HepG2 (cell line): ENCODE data around the gene MYL12B. TPM values are rescaled to one million over a fixed set of nuclear protein-coding genes. Genes with fewer than 3 reads are reported as not detected.

Experiments used
- ATAC-seq: fragments of 200-7000 bp; cut with Tn5 transposase; 3 replicates; pipeline ENCODE4 v1.9.1; 2020; ENCODE audit warnings: mild to moderate bottlenecking, moderate library complexity
- BruUV-seq: library from RNA; stranded (reverse); fragments of 400-500 nt; replicated peaks from 2 replicates; lab custom pipeline; 2021; lab: Mats Ljungman, UMichigan
- CTCF ChIA-PET: fragments of 300-600 bp; formaldehyde crosslinking; extraction: SDS; loops from one replicate; lab custom pipeline; 2021; ENCODE audit warnings: low total read pairs, inconsistent platforms, low intra/inter-chr PET ratio; lab: Yijun Ruan, JAX
- POLR2A ChIA-PET: fragments of 350-600 bp; sonication (Branson Sonifier 250); formaldehyde crosslinking; loops from one replicate; lab custom pipeline; 2020; ENCODE audit warnings: antibody characterized with exemption, inconsistent platforms; lab: Yijun Ruan, JAX
- DNase-seq: peaks from one replicate; pipeline ENCODE4 v3.0.0-alpha.2; 2015; ENCODE audit warnings: low spot score
- FAIRE-seq: peaks from 3 replicates; lab custom pipeline; 2011; peaks lifted over from hg19 to GRCh38; lab: Jason Lieb, UNC
- H2AFZ ChIP-seq: one replicate; pipeline ENCODE4 v1.6.1; 2011; ENCODE audit warnings: low read length, inconsistent platforms
- H3K27ac ChIP-seq: fragments of 300-600 bp; 3 replicates; pipeline ENCODE4 v1.8.0; 2011; ENCODE audit warnings: mixed run types, mild to moderate bottlenecking, mixed read lengths, low read length, inconsistent platforms; ENCODE audit not compliant: insufficient read depth; ENCODE audit errors: extremely low read length
- H3K27me3 ChIP-seq, 2 experiments: fragments of 200-600 bp in 1 of 2; 2 replicates in 1 of 2; 3 replicates in 1 of 2; pipeline versions ENCODE4 v1.6.0 to v1.8.0; 2011; ENCODE audit warnings: low read length in 2 of 2, mild to moderate bottlenecking in 2 of 2, moderate library complexity in 2 of 2, inconsistent platforms in 1 of 2; ENCODE audit not compliant: insufficient read depth in 2 of 2, control insufficient read depth in 1 of 2
- H3K36me3 ChIP-seq, 2 experiments: fragments of 200-600 bp in 1 of 2; replicated peaks in 1 of 2; 2 replicates in 1 of 2; 3 replicates in 1 of 2; pipeline versions ENCODE4 v1.5.1 to v1.8.0; 2011; ENCODE audit warnings: low read length in 2 of 2, inconsistent platforms in 1 of 2; ENCODE audit not compliant: insufficient read depth in 2 of 2, control insufficient read depth in 1 of 2
- H3K4me1 ChIP-seq: 2 replicates; pipeline ENCODE4 v1.5.1; 2012; ENCODE audit warnings: low read length, inconsistent platforms; ENCODE audit not compliant: insufficient read depth
- H3K4me2 ChIP-seq: 2 replicates; pipeline ENCODE4 v1.6.0; 2011; ENCODE audit warnings: low read depth, low read length, inconsistent platforms
- H3K4me3 ChIP-seq, 3 experiments: fragments of 200-600 bp in 1 of 3; sonication (generic), shearing (Covaris generic) in 1 of 3; replicated peaks in 1 of 3; 2 replicates each; pipeline ENCODE4 v1.5.1; 2011 to 2016; ENCODE audit warnings: low read length in 3 of 3, inconsistent platforms in 2 of 3, low read depth in 2 of 3, mild to moderate bottlenecking in 2 of 3, control low read depth in 1 of 3, mixed read lengths in 1 of 3; ENCODE audit not compliant: insufficient read depth in 1 of 3
- H3K79me2 ChIP-seq: one replicate; pipeline ENCODE4 v1.6.1; 2011; ENCODE audit warnings: low read length, inconsistent platforms; ENCODE audit not compliant: insufficient read depth
- H3K9ac ChIP-seq: 2 replicates; pipeline ENCODE4 v1.6.0; 2011; ENCODE audit warnings: mild to moderate bottlenecking, low read depth, low read length, inconsistent platforms; ENCODE audit not compliant: insufficient read depth
- H3K9me3 ChIP-seq: 2 replicates; pipeline ENCODE4 v1.5.1; 2012; ENCODE audit warnings: mild to moderate bottlenecking, low read length
- H4K20me1 ChIP-seq: 2 replicates; pipeline ENCODE4 v1.6.0; 2011; ENCODE audit warnings: inconsistent platforms, mild to moderate bottlenecking, low read length, moderate library complexity; ENCODE audit not compliant: insufficient read depth
- BRF2 ChIP-seq: sonication (generic); formaldehyde crosslinking; IDR thresholded peaks from 2 replicates; pipeline ENCODE4 v1.8.1; 2022; ENCODE audit warnings: mild to moderate bottlenecking, missing genetic modification reagents
- DPF2 ChIP-seq: sonication (generic); formaldehyde crosslinking; IDR thresholded peaks from 2 replicates; pipeline ENCODE4 v1.4.0; 2020; ENCODE audit warnings: mild to moderate bottlenecking, low read depth, missing genetic modification reagents, borderline replicate concordance
- EEA1 ChIP-seq: sonication (generic); formaldehyde crosslinking; IDR thresholded peaks from 2 replicates; pipeline ENCODE4 v1.5.1; 2020; ENCODE audit warnings: mild to moderate bottlenecking, missing genetic modification reagents, borderline replicate concordance
- KLF15 ChIP-seq: sonication (generic); formaldehyde crosslinking; IDR thresholded peaks from 2 replicates; pipeline ENCODE4 v1.8.1; 2023; ENCODE audit warnings: borderline replicate concordance, mild to moderate bottlenecking, inconsistent platforms, missing genetic modification reagents, mixed read lengths
- KLF16 ChIP-seq, 2 experiments: sonication (generic) in 1 of 2; formaldehyde crosslinking in 1 of 2; IDR thresholded peaks; 2 replicates each; pipeline versions ENCODE4 v1.6.1 to v1.8.0; 2016 to 2023; ENCODE audit warnings: missing genetic modification reagents in 2 of 2, missing compliant biosample characterization in 1 of 2
- MIXL1 ChIP-seq: IDR thresholded peaks from 2 replicates; pipeline ENCODE4 v1.6.1; 2016
- TCF12 ChIP-seq, 2 experiments: fragments of 450-650 bp in 1 of 2; sonication (generic) in 1 of 2; formaldehyde crosslinking in 1 of 2; IDR thresholded peaks; 2 replicates each; pipeline versions ENCODE4 v1.6.1 to v1.8.0; 2017 to 2022; ENCODE audit warnings: antibody characterized with exemption in 1 of 2, mild to moderate bottlenecking in 1 of 2, missing genetic modification reagents in 1 of 2, moderate library complexity in 1 of 2
- ZBTB38 ChIP-seq: sonication (generic); formaldehyde crosslinking; IDR thresholded peaks from 2 replicates; pipeline ENCODE4 v1.5.1; 2020; ENCODE audit warnings: mild to moderate bottlenecking, missing genetic modification reagents
- ZNF256 ChIP-seq: sonication (generic); formaldehyde crosslinking; conservative IDR thresholded peaks from 2 replicates; pipeline ENCODE4 v1.4.0; 2020; ENCODE audit warnings: missing genetic modification reagents
- ZNF598 ChIP-seq: sonication (generic); formaldehyde crosslinking; IDR thresholded peaks from 2 replicates; pipeline ENCODE4 v1.5.1; 2020; ENCODE audit warnings: mild to moderate bottlenecking, missing genetic modification reagents, borderline replicate concordance
- ZNF629 ChIP-seq: sonication (generic); formaldehyde crosslinking; conservative IDR thresholded peaks from 2 replicates; pipeline ENCODE4 v1.5.0; 2020; ENCODE audit warnings: missing genetic modification reagents
- ZNF720 ChIP-seq: sonication (generic); formaldehyde crosslinking; IDR thresholded peaks from 2 replicates; pipeline ENCODE4 v1.4.0; 2020; ENCODE audit warnings: missing genetic modification reagents
- WGBS: methylation state at CpG from one replicate; pipeline ENCODE4 v1.1.6; 2017; ENCODE audit warnings: low lambda C conversion rate; 5-methylcytosine and 5-hydroxymethylcytosine counted together
- in situ Hi-C: cut with HindIII; loops from 2 replicates; pipeline ENCODE4 v1.10.0; 2017; ENCODE audit warnings: low pct_unique_long_range_greater_than_20kb; ENCODE audit not compliant: extremely low pct_ligation_motif_present
- intact Hi-C: fragments of 100-400 bp; cut with micrococcal nuclease; formaldehyde crosslinking; loops from one replicate; pipeline ENCODE4 v1.10.0; 2022; ENCODE audit not compliant: unreplicated experiment
- polyA plus RNA-seq, 8 experiments: library from polyadenylated mRNA; depleted of rRNA in 3 of 8; stranded (reverse) in 7 of 8; unstranded in 1 of 8; fragments of >200 nt; fragmentation: Illumina TruSeq in 4 of 8; extraction: Trizol in 4 of 8; gene quantifications; 2 replicates each; pipeline versions ENCODE4 v1.2.1 to v1.2.3, GENCODE V29; 2011 to 2016; ENCODE audit warnings: low read depth in 4 of 8, missing spikeins in 1 of 8, mixed read lengths in 1 of 8; ENCODE audit not compliant: insufficient read depth in 1 of 8
- total RNA-seq, 5 experiments: library from RNA; depleted of rRNA; stranded (reverse); fragments of >200 nt; fragmentation: Illumina TruSeq; extraction: Trizol; gene quantifications; 2 replicates each; pipeline ENCODE4 v1.2.3, GENCODE V29; 2016; ENCODE audit warnings: low read depth in 1 of 5
- TF ChIP-seq, protein P1 (sequence below): sonication (generic); formaldehyde crosslinking; IDR thresholded peaks from one replicate; pipeline ENCODE4 v1.5.1; 2020; ENCODE audit warnings: mild to moderate bottlenecking, missing genetic modification reagents; ENCODE audit errors: not compliant biosample characterization

MYL12B gene
- total and polyA plus RNA-seq, 2 of the 13 experiments (the other 11 are each of a cell fraction or from before 2014, with no cell fraction given), result 265 to 340 TPM

- ChIA-PET POLR2A (interaction anchor here (0.9 to 5.4 kb wide), 35 partner anchors 9 to 481 kb away, joined by 3 to 54 read pairs (median 6); partner anchors contain the start of genes MYL12B and MYOM1), CTCF (interaction anchor here (1.0 kb wide), 1 partner anchor 8 kb away, joined by 3 read pairs; no protein-coding TSS in a partner anchor)
- no peaks in the 10 kb centered on the region; a peak in 2 of 5 replicates for H3K27me3 ChIP-seq
- H3K4me3 ChIP-seq, result peak within 1 kb of the TSS; percentile 92 to 94 (median 93)
- H3K36me3 ChIP-seq, result no peaks in the 10 kb centered on the region; a peak in 1 of 5 replicates
- H2AFZ ChIP-seq, result no peak within 1 kb of the TSS
- intact Hi-C loops, result loop anchor here (1.0 to 5.0 kb wide), 6 partner anchors 15 to 315 kb away; partner anchors contain the start of genes LPIN2 and MYL12B
- H4K20me1 ChIP-seq, result peaks cover 13% of the 10 kb centered on the region; the same call in 1 of the 2 replicates
- peak within 1 kb of the TSS; percentile 96 for H3K4me2 ChIP-seq
- ATAC-seq (peak; percentile 88), DNase-seq (peak; percentile 96), FAIRE-seq (peak; percentile 77)
- BruUV-seq, result no TSS peak
- peaks cover 57% of the 10 kb centered on the region for H3K4me1 ChIP-seq
- H3K9me3 ChIP-seq, result no peaks in the 10 kb centered on the region
- 2% methylated on average over 25 of the region's 65 CpGs for WGBS
- peak within 1 kb of the TSS; percentile 93 for H3K27ac ChIP-seq
- in situ Hi-C loops, result loop anchor here (5.0 kb wide), 2 partner anchors 95 to 315 kb away; no protein-coding TSS in a partner anchor
- H3K9ac ChIP-seq, result peak within 1 kb of the TSS; percentile 94
- peaks cover 69% of the 10 kb centered on the region for H3K79me2 ChIP-seq
- TF ChIP-seq ZNF598 (CRISPR knock-in tag) (no peak), BRF2 (CRISPR knock-in tag) (peak; percentile 78; the same call in 1 of the 2 replicates), TCF12 (IDR thresholded peaks at IDR 0.05) (no peak), TCF12 (CRISPR knock-in tag; IDR thresholded peaks at IDR 0.05) (peak; percentile 76; the same call in 1 of the 2 replicates), KLF15 (CRISPR knock-in tag) (no peak), ZNF256 (CRISPR knock-in tag) (no peak), ZNF629 (CRISPR knock-in tag) (no peak), MIXL1 (CRISPR knock-in tag) (peak; percentile 59), EEA1 (CRISPR knock-in tag) (no peak), KLF16 (CRISPR knock-in tag; IDR thresholded peaks at IDR 0.05) (peak in 1 of 2 experiments; percentile 87; a peak in 2 of 4 replicates), DPF2 (CRISPR knock-in tag) (no peak), ZNF720 (no peak), ZBTB38 (CRISPR knock-in tag) (no peak; the same call in 1 of the 2 replicates)
- TF ChIP-seq, protein P1, sequence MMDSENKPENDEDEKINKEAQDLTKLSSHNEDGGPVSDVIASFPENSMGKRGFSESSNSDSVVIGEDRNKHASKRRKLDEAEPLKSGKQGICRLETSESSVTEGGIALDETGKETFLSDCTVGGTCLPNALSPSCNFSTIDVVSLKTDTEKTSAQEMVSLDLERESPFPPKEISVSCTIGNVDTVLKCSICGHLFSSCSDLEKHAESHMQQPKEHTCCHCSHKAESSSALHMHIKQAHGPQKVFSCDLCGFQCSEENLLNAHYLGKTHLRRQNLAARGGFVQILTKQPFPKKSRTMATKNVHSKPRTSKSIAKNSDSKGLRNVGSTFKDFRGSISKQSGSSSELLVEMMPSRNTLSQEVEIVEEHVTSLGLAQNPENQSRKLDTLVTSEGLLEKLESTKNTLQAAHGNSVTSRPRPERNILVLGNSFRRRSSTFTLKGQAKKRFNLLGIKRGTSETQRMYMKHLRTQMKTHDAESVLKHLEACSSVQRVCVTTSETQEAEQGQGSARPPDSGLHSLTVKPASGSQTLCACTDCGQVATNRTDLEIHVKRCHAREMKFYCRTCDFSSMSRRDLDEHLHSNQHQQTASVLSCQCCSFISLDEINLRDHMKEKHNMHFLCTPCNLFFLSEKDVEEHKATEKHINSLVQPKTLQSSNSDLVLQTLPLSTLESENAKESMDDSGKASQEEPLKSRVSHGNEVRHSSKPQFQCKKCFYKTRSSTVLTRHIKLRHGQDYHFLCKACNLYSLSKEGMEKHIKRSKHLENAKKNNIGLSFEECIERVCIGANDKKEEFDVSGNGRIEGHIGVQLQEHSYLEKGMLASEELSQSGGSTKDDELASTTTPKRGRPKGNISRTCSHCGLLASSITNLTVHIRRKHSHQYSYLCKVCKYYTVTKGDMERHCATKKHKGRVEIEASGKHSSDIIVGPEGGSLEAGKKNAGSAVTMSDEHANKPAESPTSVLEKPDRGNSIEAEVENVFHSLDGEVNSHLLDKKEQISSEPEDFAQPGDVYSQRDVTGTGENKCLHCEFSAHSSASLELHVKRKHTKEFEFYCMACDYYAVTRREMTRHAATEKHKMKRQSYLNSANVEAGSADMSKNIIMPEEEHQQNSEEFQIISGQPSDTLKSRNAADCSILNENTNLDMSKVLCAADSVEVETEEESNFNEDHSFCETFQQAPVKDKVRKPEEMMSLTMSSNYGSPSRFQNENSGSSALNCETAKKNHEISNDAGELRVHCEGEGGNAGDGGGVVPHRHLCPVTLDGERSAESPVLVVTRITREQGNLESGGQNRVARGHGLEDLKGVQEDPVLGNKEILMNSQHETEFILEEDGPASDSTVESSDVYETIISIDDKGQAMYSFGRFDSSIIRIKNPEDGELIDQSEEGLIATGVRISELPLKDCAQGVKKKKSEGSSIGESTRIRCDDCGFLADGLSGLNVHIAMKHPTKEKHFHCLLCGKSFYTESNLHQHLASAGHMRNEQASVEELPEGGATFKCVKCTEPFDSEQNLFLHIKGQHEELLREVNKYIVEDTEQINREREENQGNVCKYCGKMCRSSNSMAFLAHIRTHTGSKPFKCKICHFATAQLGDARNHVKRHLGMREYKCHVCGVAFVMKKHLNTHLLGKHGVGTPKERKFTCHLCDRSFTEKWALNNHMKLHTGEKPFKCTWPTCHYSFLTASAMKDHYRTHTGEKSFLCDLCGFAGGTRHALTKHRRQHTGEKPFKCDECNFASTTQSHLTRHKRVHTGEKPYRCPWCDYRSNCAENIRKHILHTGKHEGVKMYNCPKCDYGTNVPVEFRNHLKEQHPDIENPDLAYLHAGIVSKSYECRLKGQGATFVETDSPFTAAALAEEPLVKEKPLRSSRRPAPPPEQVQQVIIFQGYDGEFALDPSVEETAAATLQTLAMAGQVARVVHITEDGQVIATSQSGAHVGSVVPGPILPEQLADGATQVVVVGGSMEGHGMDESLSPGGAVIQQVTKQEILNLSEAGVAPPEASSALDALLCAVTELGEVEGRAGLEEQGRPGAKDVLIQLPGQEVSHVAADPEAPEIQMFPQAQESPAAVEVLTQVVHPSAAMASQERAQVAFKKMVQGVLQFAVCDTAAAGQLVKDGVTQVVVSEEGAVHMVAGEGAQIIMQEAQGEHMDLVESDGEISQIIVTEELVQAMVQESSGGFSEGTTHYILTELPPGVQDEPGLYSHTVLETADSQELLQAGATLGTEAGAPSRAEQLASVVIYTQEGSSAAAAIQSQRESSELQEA, result peak; percentile 63
Measured at GRCh38 chr18:3247240-3248061, 14.5 kb upstream of the MYL12B start, which contains the start of gene MYL12A. Gene MYL12A, plus strand, starts transcription at chr18:3247801. Its CDS starts 5,447 bp downstream, at chr18:3253248.
